ENCODE measurements around the gene TRIM16. TPM values are rescaled to one million over a fixed set of nuclear protein-coding genes. Genes with fewer than 3 reads are reported as not detected.
"Not testable (repeated sequence)": the region's sequence is repeated elsewhere in the genome, so short reads cannot be mapped to it uniquely, and the experiment has no call there.

Gene TRIM16
- total and polyA plus RNA-seq, 9 of the 15 experiments (the other 6 are each of a cell fraction or from before 2014, with no cell fraction given) = 3.5 to 9.2 (median 8.2) TPM

- intact Hi-C loops (cut with micrococcal nuclease); H3K4me2 ChIP-seq (ENCODE audit: insufficient read depth, low read length); H4K20me1 ChIP-seq (replicated peaks; ENCODE audit: control insufficient read depth, insufficient read depth, low read length); H3K9ac ChIP-seq (ENCODE audit: insufficient read depth in 1 of 2, low read depth in 2 of 2, low read length in 2 of 2); in situ Hi-C loops (cut with MboI); DNase-seq (ENCODE audit: extremely low read depth in 1 of 4, low spot score in 3 of 4); H3K4me1 ChIP-seq (replicated peaks in 1 of 2; ENCODE audit: control insufficient read depth in 2 of 2, insufficient read depth in 2 of 2, low read length in 2 of 2); CTCF ChIA-PET (ENCODE audit: low intra/inter-chr PET ratio); H3K79me2 ChIP-seq (ENCODE audit: control insufficient read depth, insufficient read depth, low read length); H2AFZ ChIP-seq (ENCODE audit: low read depth, low read length); H3K9me1 ChIP-seq (ENCODE audit: control insufficient read depth, insufficient read depth, low read length); ATAC-seq; POLR2A ChIA-PET; FAIRE-seq; H3K4me3 ChIP-seq; H3K27me3 ChIP-seq (ENCODE audit: control insufficient read depth in 2 of 2, insufficient read depth in 2 of 2, low read length in 2 of 2); BruUV-seq (replicated peaks); H3K36me3 ChIP-seq (ENCODE audit: control insufficient read depth, insufficient read depth, low read length); H3K27ac ChIP-seq (ENCODE audit: extremely low read depth, low read depth, low read length); H3K9me3 ChIP-seq (replicated peaks; ENCODE audit: control insufficient read depth, insufficient read depth, low read depth, low read length): not testable (repeated sequence)
- WGBS (ENCODE audit: insufficient coverage, low coverage, missing lambda C conversion rate) = 20% methylated on average over 1 of the region's 1 CpG
Observed at GRCh38 chr17:15687494-15687893, 3.4 kb upstream of the TRIM16 start.

- no CpG with 5 or more reads among the region's 3 CpGs for WGBS (ENCODE audit: insufficient coverage, low coverage, missing lambda C conversion rate)
- POLR2A ChIA-PET; H3K4me1 ChIP-seq (replicated peaks in 1 of 2; ENCODE audit: control insufficient read depth in 2 of 2, insufficient read depth in 2 of 2, low read length in 2 of 2); H2AFZ ChIP-seq (ENCODE audit: low read depth, low read length); H4K20me1 ChIP-seq (replicated peaks; ENCODE audit: control insufficient read depth, insufficient read depth, low read length); H3K79me2 ChIP-seq (ENCODE audit: control insufficient read depth, insufficient read depth, low read length); H3K27ac ChIP-seq (ENCODE audit: extremely low read depth, low read depth, low read length); H3K9me1 ChIP-seq (ENCODE audit: control insufficient read depth, insufficient read depth, low read length); H3K4me3 ChIP-seq; intact Hi-C loops (cut with micrococcal nuclease); in situ Hi-C loops (cut with MboI); DNase-seq (ENCODE audit: extremely low read depth in 1 of 4, low spot score in 3 of 4); H3K27me3 ChIP-seq (ENCODE audit: control insufficient read depth in 2 of 2, insufficient read depth in 2 of 2, low read length in 2 of 2); H3K36me3 ChIP-seq (ENCODE audit: control insufficient read depth, insufficient read depth, low read length); H3K9ac ChIP-seq (ENCODE audit: insufficient read depth in 1 of 2, low read depth in 2 of 2, low read length in 2 of 2); BruUV-seq (replicated peaks); CTCF ChIA-PET (ENCODE audit: low intra/inter-chr PET ratio); H3K9me3 ChIP-seq (replicated peaks; ENCODE audit: control insufficient read depth, insufficient read depth, low read depth, low read length): not testable (repeated sequence)
- ATAC-seq (0 out of 3 replicates have a peak, but pooled peaks have one; percentile 17), FAIRE-seq (peak; percentile 57)
- peak overlapping the region; percentile 84; the same call in 1 of the 2 replicates for H3K4me2 ChIP-seq (ENCODE audit: insufficient read depth, low read length)
Observed at GRCh38 chr17:15683135-15683534, 976 bp downstream of the TRIM16 start.

- intact Hi-C loops (cut with micrococcal nuclease); H3K9me3 ChIP-seq (replicated peaks; ENCODE audit: control insufficient read depth, insufficient read depth, low read depth, low read length); H3K9ac ChIP-seq (ENCODE audit: insufficient read depth in 1 of 2, low read depth in 2 of 2, low read length in 2 of 2); in situ Hi-C loops (cut with MboI); H3K36me3 ChIP-seq (ENCODE audit: control insufficient read depth, insufficient read depth, low read length); H2AFZ ChIP-seq (ENCODE audit: low read depth, low read length); CTCF ChIA-PET (ENCODE audit: low intra/inter-chr PET ratio); BruUV-seq (replicated peaks); H3K4me2 ChIP-seq (ENCODE audit: insufficient read depth, low read length); POLR2A ChIA-PET; H4K20me1 ChIP-seq (replicated peaks; ENCODE audit: control insufficient read depth, insufficient read depth, low read length); H3K79me2 ChIP-seq (ENCODE audit: control insufficient read depth, insufficient read depth, low read length); ATAC-seq; H3K27me3 ChIP-seq (ENCODE audit: control insufficient read depth in 2 of 2, insufficient read depth in 2 of 2, low read length in 2 of 2); DNase-seq (ENCODE audit: extremely low read depth in 1 of 4, low spot score in 3 of 4); H3K9me1 ChIP-seq (ENCODE audit: control insufficient read depth, insufficient read depth, low read length); H3K4me3 ChIP-seq; H3K27ac ChIP-seq (ENCODE audit: extremely low read depth, low read depth, low read length); H3K4me1 ChIP-seq (replicated peaks in 1 of 2; ENCODE audit: control insufficient read depth in 2 of 2, insufficient read depth in 2 of 2, low read length in 2 of 2): not testable (repeated sequence)
- WGBS (ENCODE audit: insufficient coverage, low coverage, missing lambda C conversion rate) = 75% methylated on average over 6 of the region's 6 CpGs
- peak; percentile 29 for FAIRE-seq
Observed at GRCh38 chr17:15675991-15676390, 8.1 kb downstream of the TRIM16 start.

DNA sequence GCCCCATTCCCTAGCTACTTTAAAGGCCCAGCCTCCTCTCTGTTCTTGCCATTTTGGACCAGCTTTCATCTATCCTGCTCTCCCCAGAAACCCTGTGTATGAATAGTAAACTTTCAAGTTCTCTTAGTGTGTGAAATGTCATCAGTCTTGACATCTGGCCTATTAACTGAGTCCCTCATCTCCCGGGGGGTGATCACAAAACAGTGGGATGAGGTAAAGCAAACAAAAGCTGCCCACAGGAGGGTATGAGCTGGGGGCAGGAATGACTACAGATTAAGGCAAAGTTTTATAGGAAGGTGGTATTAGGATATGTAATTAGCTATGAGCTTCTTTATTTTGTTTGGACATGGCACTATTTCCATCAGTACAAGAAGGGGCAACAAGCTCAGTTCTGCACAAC lies 9.5 kb downstream of the TRIM16 start:
- POLR2A ChIA-PET; H3K9me1 ChIP-seq (ENCODE audit: control insufficient read depth, insufficient read depth, low read length); H3K27me3 ChIP-seq (ENCODE audit: control insufficient read depth in 2 of 2, insufficient read depth in 2 of 2, low read length in 2 of 2); H3K27ac ChIP-seq (ENCODE audit: extremely low read depth, low read depth, low read length); intact Hi-C loops (cut with micrococcal nuclease); CTCF ChIA-PET (ENCODE audit: low intra/inter-chr PET ratio); FAIRE-seq; H3K79me2 ChIP-seq (ENCODE audit: control insufficient read depth, insufficient read depth, low read length); H3K9ac ChIP-seq (ENCODE audit: insufficient read depth in 1 of 2, low read depth in 2 of 2, low read length in 2 of 2); H3K4me3 ChIP-seq; in situ Hi-C loops (cut with MboI); H3K4me1 ChIP-seq (replicated peaks in 1 of 2; ENCODE audit: control insufficient read depth in 2 of 2, insufficient read depth in 2 of 2, low read length in 2 of 2); ATAC-seq; H3K36me3 ChIP-seq (ENCODE audit: control insufficient read depth, insufficient read depth, low read length); H3K9me3 ChIP-seq (replicated peaks; ENCODE audit: control insufficient read depth, insufficient read depth, low read depth, low read length); H3K4me2 ChIP-seq (ENCODE audit: insufficient read depth, low read length); DNase-seq (ENCODE audit: extremely low read depth in 1 of 4, low spot score in 3 of 4); H4K20me1 ChIP-seq (replicated peaks; ENCODE audit: control insufficient read depth, insufficient read depth, low read length); BruUV-seq (replicated peaks); H2AFZ ChIP-seq (ENCODE audit: low read depth, low read length): not testable (repeated sequence)
- WGBS (ENCODE audit: insufficient coverage, low coverage, missing lambda C conversion rate) = 33% methylated on average over 1 of the region's 1 CpG

All from K562 (cell line).